Fibroblast of pulmonary artery (primary cell): ENCODE results near the gene WDR88.

Experiments
- DNase-seq: peaks from one replicate; pipeline ENCODE4 v3.0.0-alpha.2; 2010; ENCODE audit warnings: low read depth
- H3K4me3 ChIP-seq: replicated peaks from 2 replicates; pipeline ENCODE4 v1.5.1; 2011; ENCODE audit warnings: low read depth, mild to moderate bottlenecking, control low read depth, low read length, moderate library complexity
- TF ChIP-seq, protein P1 (sequence below): IDR thresholded peaks from 2 replicates; pipeline ENCODE4 v1.5.1; 2011; ENCODE audit warnings: mild to moderate bottlenecking, control low read depth, low read length, inconsistent platforms; ENCODE audit errors: missing control alignments

The WDR88 gene, protein sequence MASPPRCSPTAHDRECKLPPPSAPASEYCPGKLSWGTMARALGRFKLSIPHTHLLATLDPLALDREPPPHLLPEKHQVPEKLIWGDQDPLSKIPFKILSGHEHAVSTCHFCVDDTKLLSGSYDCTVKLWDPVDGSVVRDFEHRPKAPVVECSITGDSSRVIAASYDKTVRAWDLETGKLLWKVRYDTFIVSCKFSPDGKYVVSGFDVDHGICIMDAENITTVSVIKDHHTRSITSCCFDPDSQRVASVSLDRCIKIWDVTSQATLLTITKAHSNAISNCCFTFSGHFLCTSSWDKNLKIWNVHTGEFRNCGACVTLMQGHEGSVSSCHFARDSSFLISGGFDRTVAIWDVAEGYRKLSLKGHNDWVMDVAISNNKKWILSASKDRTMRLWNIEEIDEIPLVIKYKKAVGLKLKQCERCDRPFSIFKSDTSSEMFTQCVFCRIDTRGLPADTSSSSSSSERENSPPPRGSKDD

DNA sequence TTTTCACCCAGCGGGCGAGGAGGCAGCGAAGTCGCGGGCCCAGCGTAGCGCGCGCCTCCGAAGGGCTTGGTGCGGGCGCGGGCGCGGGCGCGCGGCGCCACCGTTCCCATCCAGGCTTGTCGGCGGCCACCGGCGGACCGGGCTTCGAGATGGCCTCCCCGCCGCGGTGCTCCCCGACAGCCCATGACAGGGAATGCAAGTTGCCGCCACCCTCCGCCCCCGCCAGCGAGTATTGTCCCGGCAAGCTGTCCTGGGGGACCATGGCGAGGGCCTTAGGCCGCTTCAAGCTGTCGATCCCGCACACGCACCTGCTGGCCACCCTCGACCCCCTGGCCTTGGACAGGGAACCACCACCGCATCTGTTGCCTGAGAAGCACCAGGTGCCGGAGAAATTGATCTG, at the start of gene WDR88:
WDR88 (plus strand) TSS at position 94 of the 400 bp plus-strand sequence; CDS start at position 150, 56 bp downstream.
- TF ChIP-seq, protein P1, sequence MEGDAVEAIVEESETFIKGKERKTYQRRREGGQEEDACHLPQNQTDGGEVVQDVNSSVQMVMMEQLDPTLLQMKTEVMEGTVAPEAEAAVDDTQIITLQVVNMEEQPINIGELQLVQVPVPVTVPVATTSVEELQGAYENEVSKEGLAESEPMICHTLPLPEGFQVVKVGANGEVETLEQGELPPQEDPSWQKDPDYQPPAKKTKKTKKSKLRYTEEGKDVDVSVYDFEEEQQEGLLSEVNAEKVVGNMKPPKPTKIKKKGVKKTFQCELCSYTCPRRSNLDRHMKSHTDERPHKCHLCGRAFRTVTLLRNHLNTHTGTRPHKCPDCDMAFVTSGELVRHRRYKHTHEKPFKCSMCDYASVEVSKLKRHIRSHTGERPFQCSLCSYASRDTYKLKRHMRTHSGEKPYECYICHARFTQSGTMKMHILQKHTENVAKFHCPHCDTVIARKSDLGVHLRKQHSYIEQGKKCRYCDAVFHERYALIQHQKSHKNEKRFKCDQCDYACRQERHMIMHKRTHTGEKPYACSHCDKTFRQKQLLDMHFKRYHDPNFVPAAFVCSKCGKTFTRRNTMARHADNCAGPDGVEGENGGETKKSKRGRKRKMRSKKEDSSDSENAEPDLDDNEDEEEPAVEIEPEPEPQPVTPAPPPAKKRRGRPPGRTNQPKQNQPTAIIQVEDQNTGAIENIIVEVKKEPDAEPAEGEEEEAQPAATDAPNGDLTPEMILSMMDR, result no peak
- H3K4me3 ChIP-seq, result no peak within 1 kb of the TSS
- DNase-seq, result no peak

DNA sequence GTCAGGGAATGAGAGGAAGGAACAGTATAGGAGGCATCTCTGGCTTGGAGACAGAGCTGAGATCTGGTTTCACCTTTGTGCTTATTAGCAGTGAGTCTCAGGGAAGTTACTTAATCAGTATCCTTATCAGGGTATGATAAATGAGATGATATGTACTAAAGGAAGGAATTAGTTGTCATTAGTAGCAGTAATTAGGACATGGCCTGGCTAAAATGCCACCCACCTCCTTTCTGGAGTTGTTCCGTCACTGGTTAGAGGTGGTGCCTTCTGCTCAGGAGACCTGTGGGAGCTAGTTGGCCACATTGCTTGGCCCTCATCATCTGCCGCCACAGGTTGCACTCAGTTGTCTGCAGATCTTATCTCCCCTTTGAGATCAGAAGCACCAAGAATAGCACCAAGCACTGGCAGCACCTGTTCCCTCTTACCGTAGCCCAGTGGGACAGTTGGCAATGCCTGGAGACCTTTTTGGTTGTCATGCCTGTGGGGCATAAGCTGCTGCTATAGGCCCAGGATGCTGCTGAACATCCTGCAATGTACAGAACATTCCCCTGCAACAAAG, 46.3 kb upstream of the WDR88 start:
- no peak overlapping the region for H3K4me3 ChIP-seq
- no peak for DNase-seq
- TF ChIP-seq, protein P1, result no peak

DNA sequence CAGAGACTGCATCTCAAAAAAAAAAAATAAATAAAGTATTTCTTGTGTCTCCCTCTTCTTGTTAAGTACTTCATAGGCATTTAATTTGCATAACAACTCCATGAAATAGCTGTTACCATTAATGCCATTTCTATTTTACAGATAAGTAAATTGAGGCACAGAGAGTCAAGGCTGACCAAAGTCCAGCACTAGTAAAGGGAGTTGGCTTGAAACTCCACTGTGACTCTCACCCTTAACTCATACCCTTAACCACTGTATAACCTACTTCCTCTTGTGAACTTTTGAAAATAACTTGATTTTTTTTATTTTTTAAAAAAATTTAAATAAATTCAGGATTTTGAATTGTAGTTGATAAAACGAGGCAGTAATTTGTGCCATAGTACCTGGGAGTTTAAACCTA, 45.0 kb upstream of the WDR88 start:
- no peak overlapping the region for H3K4me3 ChIP-seq
- no peak for DNase-seq
- TF ChIP-seq, protein P1, result no peak

DNA sequence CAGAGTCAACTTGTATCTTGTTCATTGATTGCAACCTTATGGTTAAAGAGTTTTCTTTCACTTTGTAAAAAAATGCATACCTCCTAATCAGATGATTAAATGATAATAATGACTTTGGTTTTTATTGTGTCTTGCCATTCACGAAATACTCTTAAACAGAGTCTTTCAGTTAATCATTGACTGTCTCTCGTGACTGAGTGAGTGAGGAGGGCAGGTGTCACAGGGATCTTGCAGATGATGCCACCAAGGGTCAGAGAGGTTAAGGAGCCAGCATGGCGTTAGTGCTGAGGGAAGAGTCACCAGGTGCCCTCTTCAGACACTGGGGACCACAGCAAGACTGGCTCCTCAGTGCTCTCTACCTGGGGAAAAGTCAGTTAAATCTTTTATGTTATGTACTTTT, 42.9 kb upstream of the WDR88 start:
- no peak for DNase-seq
- H3K4me3 ChIP-seq, result no peak overlapping the region
- TF ChIP-seq, protein P1, result no peak

DNA sequence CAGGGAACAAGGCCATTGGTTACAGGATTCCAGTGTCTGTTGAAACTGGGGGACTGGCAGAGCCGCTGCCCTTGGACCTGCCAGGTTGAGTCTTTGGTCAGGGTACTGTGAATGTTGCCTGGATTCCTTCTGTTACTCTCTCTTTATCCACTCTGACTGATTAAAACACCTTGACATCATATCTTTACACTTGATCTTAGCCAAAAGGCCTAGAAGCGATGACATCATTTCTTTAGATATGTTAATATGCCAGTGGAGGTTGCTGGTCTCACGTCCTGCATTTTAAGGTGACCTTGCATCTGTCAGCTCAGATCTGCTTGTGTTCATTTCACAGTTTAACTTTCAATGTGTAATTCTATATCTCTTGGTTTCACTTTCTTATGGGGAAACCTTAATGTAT, 41.7 kb upstream of the WDR88 start:
- no peak overlapping the region for H3K4me3 ChIP-seq
- TF ChIP-seq, protein P1, result no peak
- no peak for DNase-seq

DNA sequence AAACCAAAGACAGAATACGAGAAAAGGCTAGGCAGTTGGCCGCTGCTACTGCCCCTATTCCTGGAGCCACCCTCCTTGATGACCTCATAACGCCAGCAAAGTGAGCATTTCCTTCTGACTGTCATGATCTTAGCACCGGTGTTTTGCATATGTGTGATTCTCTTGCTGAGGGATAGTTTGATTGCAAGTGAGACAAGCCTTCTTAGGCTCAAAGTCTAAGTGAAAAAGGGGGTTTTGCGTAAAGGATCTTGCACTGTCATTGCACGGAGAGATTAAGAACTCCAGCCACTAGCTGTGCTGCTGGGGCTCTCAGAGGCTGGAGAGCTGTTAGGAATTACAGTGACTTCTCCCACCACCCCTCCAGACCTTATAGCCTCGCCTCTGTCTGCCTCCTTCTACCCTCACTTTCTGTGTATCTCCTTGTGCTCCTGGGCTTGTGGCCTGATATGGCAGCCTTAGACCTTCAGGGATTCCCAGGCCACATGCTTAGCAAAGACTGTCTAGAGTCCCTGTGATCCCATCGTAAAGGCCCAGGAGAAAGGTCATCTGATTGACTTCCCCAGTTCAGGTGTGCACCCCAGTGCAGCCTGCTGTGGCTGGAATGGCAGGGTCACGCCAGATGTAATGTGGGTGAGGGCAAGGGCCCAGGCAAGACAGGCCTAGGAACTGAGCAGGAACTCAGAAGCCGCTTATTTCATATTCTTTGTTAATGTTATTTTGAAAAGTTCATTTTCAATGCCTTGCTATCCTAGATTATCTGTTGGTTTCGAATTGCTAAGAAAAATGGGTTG, 38.3 kb upstream of the WDR88 start:
- no peak for DNase-seq
- TF ChIP-seq, protein P1, result no peak

More for the DNA sequence above, 38.3 kb upstream of the WDR88 start:
- no peak overlapping the region for H3K4me3 ChIP-seq
